COR-L47 (cell line): ENCODE measurements around the gene TRPM8.
"Not testable (repeated sequence)": the region's sequence is repeated elsewhere in the genome, so short reads cannot be mapped to it uniquely, and the experiment has no call there.

Experiments used
- DNase-seq: peaks from one replicate; lab custom pipeline; 2025; lab: John Stamatoyannopoulos, UW

Gene TRPM8

GRCh38 chr2:233917116-233917515, at the start of gene TRPM8:
Gene TRPM8 (plus strand): TSS chr2:233917373. CDS start chr2:233926538, 9,165 bp downstream.
- DNase-seq: no peak

DNA sequence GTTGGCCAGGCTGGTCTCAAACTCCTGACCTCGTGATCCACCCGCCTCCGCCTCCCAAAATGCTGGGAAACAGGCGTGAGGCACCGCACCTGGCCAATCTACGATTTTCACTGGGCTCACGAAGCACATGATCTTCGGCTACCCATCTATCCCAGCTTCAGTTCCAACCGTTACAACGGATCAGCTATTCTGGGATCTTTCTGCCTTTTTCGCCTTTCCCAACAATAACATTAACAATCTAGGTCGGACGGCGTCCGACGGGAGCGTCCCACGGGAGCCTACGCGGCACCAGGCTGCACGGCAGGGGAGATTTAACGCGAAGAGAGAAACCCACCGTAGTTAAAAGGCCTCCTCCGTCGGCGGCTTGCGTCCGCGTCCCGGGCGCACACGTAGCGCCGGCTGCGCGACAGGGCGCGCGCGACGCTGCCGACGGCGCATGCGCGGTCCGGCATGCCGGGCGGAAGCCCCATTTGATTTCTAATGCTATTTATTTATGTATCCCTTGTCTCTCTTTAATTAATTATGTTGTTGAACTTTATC, 49.1 kb upstream of the TRPM8 start, which contains the start of gene MSL3B:
MSL3B (minus strand) TSS at position 394 of the 540 bp plus-strand sequence.
- peak; percentile 8 for DNase-seq

- no peak for DNase-seq
Observed at GRCh38 chr2:233871432-233871831, 45.7 kb upstream of the TRPM8 start.

GRCh38 chr2:233872125-233872524, 45.0 kb upstream of the TRPM8 start:
- not testable (repeated sequence) for DNase-seq

DNA sequence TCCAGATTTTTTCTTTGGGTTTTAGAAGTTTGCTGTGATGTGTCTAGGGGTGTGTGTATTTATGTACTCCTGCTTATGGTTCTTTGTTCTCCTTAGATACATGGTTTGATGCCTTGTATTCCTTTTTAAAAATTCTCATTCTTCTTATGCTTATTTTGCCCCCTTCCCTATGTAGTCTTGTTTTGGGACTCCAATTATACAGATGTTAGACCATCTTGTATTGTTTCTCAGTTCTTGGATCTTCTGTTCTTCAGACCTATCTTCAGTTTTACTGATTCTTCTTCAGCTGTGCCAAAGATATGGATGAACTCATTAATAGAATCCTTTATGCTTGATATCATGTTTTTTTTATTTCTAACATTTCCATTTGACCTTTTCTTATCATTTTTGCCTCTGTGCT, 34.8 kb upstream of the TRPM8 start:
- no peak for DNase-seq

- DNase-seq: no peak
Observed at GRCh38 chr2:233892793-233893192, 24.4 kb upstream of the TRPM8 start.

DNA sequence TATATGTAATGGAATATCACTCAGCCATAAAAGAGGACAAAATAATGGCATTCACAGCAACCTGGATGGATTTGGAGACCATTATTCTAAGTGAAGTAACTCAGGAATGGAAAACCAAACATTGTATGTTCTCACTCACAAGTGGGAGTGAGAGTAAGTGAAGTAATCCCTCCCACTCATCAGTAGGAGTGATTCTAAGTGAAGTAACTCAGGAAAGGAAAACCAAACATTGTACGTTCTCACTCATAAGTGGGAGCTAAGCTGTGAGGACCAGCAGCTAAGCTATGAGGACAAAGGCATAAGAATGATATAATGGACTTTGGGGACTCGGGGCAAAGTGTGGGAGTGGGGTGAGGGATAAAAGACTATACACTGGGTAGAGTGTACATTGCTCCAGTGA, 20.9 kb upstream of the TRPM8 start:
- DNase-seq: not testable (repeated sequence)

DNA sequence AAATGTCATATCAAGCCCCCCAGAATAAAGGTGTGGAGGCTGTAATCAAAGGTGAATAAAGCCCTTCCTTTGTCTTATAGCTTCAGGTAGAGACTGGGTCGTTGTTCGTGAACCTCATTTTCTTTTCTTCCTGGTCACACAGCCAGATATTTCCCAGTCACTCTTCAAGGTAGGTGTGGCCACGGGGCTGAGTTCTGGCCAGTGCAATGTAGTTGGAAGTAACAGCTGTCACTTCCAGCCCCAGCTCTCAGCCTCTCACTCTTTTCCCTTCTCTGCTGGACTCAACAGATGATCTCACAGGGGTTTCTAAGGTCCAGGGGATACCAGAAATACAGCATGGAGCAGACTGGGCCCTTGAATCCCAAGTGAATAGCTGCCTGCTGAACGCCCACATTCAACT, 15.8 kb upstream of the TRPM8 start:
- DNase-seq: no peak

GRCh38 chr2:233901884-233902283, 15.3 kb upstream of the TRPM8 start:
- DNase-seq: no peak

GRCh38 chr2:233905945-233906344, 11.2 kb upstream of the TRPM8 start:
- no peak for DNase-seq

GRCh38 chr2:233907627-233908026, 9.5 kb upstream of the TRPM8 start:
- DNase-seq: no peak

GRCh38 chr2:233912691-233913423, 4.3 kb upstream of the TRPM8 start:
- no peak for DNase-seq

DNA sequence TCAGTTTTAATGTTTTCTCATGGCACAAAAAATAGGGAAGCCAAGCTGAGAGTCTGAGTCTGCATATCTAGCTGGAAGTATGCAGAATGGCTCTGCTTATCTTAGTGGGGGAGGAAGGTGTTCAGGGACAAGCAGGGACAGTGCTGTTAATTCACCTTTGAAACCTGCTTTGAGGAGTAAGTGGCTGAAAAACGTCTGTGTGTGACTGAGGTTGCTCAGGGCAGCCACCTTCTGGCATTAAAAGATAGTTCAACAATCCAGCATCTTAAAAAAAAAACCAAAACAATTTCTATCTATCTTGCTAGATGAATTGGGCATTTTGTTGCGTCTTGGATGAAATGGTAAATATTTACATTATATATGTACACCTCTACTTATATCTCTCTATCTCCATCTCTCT, 2.0 kb upstream of the TRPM8 start:
- DNase-seq: no peak

- no peak for DNase-seq
Observed at GRCh38 chr2:233919319-233919718, 2.1 kb downstream of the TRPM8 start.

DNA sequence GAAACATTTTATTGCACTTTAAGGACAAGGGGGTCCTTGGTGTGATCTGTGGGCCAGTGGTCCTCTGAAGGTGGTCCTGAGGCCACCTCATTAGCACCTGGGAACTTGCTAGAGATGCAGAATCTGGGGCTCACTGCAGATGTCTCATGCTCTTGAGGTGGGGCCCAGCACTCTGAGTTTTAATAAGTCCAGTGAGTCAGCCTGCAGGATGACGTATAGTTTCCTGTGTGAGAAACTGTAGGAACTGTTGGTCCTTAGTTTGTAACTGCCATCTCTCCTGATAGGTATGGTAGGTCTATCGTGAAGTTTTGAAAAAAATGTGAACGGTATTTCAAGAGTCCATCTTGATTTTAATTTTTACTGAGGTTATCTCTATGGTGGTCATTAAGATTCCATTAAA, 2.8 kb downstream of the TRPM8 start:
- no peak for DNase-seq

GRCh38 chr2:233922471-233922870, 5.3 kb downstream of the TRPM8 start:
- no peak for DNase-seq

DNA sequence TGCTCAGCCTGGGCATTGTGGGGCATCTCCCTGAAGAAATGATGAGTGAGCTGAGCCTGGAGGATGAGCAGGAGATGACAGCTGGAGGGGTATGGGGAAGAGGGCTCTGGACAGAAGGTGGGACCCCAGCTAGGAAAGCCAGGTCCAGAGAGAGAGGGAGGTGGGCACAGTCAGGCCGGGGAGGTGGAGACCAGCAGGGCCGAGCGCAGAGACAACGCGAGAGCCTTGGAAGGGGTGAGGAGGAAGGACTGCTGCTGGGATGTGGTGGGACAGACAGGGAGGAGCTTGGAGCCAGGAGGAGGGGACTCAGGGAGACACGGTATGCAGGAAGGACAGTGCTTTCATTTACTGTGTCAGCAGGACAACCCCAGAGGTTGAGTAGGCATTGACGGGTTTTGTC, 8.2 kb downstream of the TRPM8 start:
- no peak for DNase-seq

DNA sequence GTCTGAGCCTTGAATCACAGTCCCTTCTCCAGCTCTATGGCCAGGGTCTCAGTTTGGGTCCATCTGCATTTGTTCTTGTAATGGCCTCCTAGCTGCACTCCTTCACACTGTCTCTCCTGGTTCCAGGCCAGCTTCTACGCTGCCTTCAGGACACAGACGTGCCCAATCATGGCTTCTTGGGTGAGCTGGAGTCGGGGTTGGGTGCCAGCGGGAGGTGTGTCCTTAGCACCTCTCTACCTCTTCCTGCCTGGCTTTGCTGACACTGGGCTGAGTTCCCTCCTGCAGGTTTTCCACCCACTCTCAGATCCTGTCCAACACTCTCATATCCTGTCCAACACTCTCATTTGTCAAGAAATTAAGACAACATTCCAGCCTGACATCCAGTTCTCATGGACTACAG, 9.6 kb downstream of the TRPM8 start:
- no peak for DNase-seq

DNA sequence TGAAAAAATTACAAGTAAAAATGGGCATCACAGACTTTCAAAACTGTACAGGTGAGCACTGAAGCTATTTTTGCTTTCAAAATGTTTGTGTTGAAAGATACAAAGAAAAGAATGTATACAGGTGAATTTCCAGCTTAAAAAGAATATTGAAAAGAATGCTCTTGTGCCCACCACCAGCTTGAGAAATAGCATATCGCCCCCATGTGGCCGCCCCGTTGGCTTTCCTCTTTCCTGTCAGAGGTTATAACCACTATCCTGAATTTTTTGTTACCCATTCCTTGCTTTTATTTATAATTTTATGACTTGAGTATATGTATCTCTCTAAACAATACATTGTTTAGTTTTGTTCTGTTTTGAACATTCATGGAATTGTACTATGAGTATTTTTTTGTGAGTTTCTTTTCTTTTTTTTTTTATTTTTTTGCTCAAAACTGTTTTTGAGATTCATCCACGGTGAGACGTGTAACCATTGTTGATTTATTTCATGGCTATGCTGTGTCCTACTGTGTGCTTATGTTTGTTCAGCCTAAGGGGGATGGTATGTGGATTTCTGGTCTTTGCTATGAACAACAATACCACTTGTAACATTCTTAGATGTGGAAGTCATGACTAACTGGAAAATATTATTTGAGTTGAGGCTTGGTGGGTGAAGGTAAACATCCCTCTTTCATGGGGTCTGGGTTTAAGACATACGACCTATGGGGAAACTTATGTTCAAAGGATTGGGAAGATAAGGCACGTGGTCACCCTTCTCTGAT, 11.6 kb downstream of the TRPM8 start:
- DNase-seq: peak; percentile 8

DNA sequence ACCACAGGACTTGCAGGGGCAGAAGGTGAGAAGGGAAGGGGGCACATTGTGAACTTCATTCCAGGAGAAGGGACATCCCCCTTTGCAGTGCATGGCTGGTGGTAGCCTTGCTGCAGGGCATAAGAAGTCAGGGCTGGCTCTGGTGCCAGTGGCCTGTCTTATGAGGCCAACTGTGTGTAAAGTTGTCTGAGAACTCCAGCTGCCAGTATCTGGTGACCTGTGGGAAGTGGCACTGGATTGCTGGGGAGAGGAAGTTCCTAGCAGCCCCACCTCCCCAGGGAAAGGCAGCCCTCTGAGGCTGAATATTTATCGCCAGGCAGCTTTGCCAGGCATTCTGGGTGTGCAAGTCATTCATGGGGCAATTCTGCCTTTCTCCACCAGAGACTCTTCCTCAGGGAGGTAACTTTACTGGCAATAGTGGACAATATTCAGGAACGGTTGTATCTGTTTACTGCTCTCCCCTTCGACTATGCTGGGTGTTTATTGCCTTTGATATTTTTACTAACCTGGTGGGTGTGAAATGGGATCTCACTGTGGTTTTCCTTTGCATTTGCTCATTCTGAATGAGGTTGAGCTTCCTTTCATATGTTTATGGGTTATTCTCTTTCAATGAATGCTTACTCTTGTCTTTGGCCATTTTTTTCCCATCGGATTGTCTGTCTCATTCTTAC, 12.3 kb downstream of the TRPM8 start:
- DNase-seq: no peak

GRCh38 chr2:233934524-233934923, 17.4 kb downstream of the TRPM8 start:
- no peak for DNase-seq

DNA sequence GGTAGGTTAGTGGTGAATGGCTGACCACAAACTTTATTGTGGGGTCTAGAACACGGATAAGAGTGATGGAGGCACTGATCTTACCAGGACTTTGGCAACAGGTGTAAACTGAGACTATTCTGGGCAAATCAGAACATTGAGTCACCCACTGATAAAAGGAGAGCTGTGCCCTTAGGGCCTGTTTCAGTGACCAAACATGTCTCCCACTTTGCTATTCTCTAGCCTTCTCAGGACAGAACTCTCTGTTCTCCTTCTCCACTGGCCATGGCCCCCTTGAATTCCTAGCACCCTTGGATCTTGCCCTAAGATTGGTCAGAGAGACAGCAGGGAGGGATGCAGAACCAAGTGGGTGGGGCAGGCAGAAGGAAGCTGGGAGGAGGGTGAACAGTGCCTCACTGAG, 18.3 kb downstream of the TRPM8 start:
- DNase-seq: no peak

DNA sequence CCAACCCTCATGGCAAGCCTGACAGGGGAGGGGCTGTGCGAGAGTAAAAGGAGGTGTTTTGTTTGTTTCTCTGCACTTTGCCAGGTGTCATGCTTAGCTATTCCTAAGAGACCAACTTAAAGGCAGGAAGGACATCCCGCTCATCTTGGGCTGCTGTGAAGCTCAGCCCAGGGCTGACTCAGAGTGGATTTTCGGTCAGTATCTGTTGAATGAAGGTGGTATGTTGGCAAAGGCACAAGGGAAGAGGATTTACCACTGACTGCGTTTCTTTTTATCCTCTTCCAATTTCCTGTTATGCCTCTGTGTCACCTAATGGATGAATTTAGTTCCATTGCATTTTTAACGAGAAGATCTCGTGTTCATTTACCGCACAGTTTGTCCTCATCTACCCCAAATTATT, 18.9 kb downstream of the TRPM8 start:
- no peak for DNase-seq
